ENCODE data around the gene POLR2C. TPM values are rescaled to one million over a fixed set of nuclear protein-coding genes. Genes with fewer than 3 reads are reported as not detected.
A peak's percentile ranks its signal among the peaks of the same experiment; 100 is the strongest.
"Not testable (repeated sequence)": the region's sequence is repeated elsewhere in the genome, so short reads cannot be mapped to it uniquely, and the experiment has no call there.

POLR2C gene
- total RNA-seq, 1 donor from 2014 or later: 52.1 TPM

DNA sequence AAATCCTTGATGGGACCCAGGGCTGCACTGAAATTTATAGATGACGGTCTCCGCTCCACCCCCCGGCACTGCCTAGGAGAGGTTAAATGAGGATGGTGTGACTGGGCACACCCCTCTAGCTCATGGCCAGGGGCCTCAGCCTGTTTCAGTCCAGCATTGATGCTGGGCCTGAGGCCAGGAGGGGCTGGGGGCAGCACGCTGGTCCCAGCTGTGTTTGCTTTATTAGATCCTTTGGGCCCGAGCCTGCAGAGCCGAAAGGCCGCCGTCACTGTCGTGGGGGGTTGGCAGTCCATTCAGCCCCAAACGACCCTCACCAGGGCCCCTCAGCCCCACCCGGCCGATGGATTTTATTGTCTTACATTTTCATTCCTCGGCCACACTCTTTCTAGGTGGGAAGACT is 34.6 kb downstream of the POLR2C start:
- H3K27ac Mint-ChIP-seq (ENCODE audit: unreplicated experiment): no peak overlapping the region
- H3K36me3 Mint-ChIP-seq (ENCODE audit: low read depth, unreplicated experiment): no peaks in the 10 kb centered on the region
- no peak overlapping the region for H3K4me3 Mint-ChIP-seq (ENCODE audit: unreplicated experiment)
- no peak for DNase-seq (ENCODE audit: low spot score)
- H3K27me3 Mint-ChIP-seq (ENCODE audit: unreplicated experiment): peaks cover 4% of the 10 kb centered on the region
- TF ChIP-seq, protein P1, sequence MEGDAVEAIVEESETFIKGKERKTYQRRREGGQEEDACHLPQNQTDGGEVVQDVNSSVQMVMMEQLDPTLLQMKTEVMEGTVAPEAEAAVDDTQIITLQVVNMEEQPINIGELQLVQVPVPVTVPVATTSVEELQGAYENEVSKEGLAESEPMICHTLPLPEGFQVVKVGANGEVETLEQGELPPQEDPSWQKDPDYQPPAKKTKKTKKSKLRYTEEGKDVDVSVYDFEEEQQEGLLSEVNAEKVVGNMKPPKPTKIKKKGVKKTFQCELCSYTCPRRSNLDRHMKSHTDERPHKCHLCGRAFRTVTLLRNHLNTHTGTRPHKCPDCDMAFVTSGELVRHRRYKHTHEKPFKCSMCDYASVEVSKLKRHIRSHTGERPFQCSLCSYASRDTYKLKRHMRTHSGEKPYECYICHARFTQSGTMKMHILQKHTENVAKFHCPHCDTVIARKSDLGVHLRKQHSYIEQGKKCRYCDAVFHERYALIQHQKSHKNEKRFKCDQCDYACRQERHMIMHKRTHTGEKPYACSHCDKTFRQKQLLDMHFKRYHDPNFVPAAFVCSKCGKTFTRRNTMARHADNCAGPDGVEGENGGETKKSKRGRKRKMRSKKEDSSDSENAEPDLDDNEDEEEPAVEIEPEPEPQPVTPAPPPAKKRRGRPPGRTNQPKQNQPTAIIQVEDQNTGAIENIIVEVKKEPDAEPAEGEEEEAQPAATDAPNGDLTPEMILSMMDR (IDR thresholded peaks at IDR 0.05; ENCODE audit: unreplicated experiment): no peak
- peaks cover 18% of the 10 kb centered on the region for H3K4me1 Mint-ChIP-seq (ENCODE audit: unreplicated experiment)
- no peaks in the 10 kb centered on the region for H3K9me3 Mint-ChIP-seq (ENCODE audit: unreplicated experiment)

DNA sequence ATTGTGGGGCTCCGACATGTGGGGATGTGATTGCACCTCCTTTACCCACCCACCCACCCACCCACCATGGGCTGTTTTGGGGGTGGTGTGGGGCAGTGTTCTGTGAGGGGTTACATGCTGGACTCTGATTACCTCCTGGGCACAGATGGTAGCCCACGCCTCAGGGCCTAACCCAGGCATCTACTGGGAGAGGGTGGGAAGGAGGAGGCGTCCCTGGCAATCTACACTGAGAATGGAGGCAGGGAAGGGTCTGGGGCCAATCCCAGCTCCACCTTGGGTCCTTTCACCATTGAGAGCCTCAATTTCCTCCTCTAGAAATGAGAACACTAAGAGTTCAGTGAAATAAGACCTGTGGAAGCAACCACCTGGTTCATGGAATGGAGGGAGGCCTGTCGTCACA is 35.6 kb downstream of the POLR2C start:
- no peak overlapping the region for H3K27ac Mint-ChIP-seq (ENCODE audit: unreplicated experiment)
- H3K9me3 Mint-ChIP-seq (ENCODE audit: unreplicated experiment): no peaks in the 10 kb centered on the region
- H3K27me3 Mint-ChIP-seq (ENCODE audit: unreplicated experiment): peaks cover 4% of the 10 kb centered on the region
- no peak for DNase-seq (ENCODE audit: low spot score)
- no peak overlapping the region for H3K4me3 Mint-ChIP-seq (ENCODE audit: unreplicated experiment)
- peaks cover 25% of the 10 kb centered on the region for H3K4me1 Mint-ChIP-seq (ENCODE audit: unreplicated experiment)
- TF ChIP-seq, protein P1 (IDR thresholded peaks at IDR 0.05; ENCODE audit: unreplicated experiment): no peak
- no peaks in the 10 kb centered on the region for H3K36me3 Mint-ChIP-seq (ENCODE audit: low read depth, unreplicated experiment)

DNA sequence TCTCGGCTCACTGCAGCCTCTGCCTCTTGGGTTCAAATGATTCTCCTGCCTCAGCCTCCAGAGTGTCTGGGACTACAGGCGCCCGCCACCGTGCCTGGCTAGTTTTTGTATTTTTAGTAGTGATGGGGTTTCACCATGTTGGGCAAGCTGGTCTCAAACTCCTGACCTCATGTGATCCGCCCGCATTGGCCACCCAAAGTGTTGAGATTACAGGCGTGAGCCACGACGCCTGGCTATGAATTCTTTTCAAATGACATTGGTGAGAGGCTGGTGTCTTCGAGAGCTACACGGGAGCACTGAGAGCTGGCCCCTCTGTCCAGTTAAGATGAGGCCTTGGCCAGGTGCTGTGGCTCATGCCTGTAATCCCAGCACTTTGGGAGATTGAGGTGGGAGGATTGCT is 37.5 kb downstream of the POLR2C start:
- not testable (repeated sequence) for DNase-seq (ENCODE audit: low spot score); H3K36me3 Mint-ChIP-seq (ENCODE audit: low read depth, unreplicated experiment); H3K4me3 Mint-ChIP-seq (ENCODE audit: unreplicated experiment); H3K27ac Mint-ChIP-seq (ENCODE audit: unreplicated experiment); H3K9me3 Mint-ChIP-seq (ENCODE audit: unreplicated experiment); H3K27me3 Mint-ChIP-seq (ENCODE audit: unreplicated experiment)
- H3K4me1 Mint-ChIP-seq (ENCODE audit: unreplicated experiment): peaks cover 22% of the 10 kb centered on the region

DNA sequence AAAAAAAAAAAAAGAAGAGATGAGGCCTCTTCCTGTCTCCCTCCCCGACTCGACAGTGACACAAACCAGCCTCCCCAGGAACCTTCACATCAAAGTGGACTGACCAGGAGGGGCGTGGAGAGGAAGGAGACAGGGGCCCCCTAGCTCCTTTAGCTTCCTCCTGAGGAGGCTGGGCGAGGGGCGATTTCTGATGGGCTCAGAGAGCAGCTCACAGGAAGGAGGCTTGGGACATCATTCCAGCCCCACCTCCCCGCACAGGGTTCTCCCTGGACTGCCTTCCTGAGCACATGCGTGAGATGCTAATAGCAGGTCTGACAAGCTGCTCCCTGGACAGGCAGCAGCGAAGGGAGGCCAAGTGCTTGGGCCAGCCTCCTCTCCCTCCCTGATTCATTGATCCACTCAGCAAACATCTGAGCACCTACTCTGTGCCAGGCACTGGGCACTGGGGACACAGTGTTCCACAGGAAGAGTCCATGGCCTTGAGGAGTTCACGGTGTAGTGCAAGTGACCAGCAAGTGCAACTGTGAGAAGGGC is 38.2 kb downstream of the POLR2C start:
- peaks cover 3% of the 10 kb centered on the region for H3K27me3 Mint-ChIP-seq (ENCODE audit: unreplicated experiment)
- no peaks in the 10 kb centered on the region for H3K36me3 Mint-ChIP-seq (ENCODE audit: low read depth, unreplicated experiment)
- H3K9me3 Mint-ChIP-seq (ENCODE audit: unreplicated experiment): no peaks in the 10 kb centered on the region
- DNase-seq (ENCODE audit: low spot score): no peak
- TF ChIP-seq, protein P1 (IDR thresholded peaks at IDR 0.05; ENCODE audit: unreplicated experiment): no peak
- peak overlapping the region; percentile 26 for H3K4me3 Mint-ChIP-seq (ENCODE audit: unreplicated experiment)
- peak overlapping the region; percentile 57 for H3K27ac Mint-ChIP-seq (ENCODE audit: unreplicated experiment)
- peaks cover 24% of the 10 kb centered on the region for H3K4me1 Mint-ChIP-seq (ENCODE audit: unreplicated experiment)

DNA sequence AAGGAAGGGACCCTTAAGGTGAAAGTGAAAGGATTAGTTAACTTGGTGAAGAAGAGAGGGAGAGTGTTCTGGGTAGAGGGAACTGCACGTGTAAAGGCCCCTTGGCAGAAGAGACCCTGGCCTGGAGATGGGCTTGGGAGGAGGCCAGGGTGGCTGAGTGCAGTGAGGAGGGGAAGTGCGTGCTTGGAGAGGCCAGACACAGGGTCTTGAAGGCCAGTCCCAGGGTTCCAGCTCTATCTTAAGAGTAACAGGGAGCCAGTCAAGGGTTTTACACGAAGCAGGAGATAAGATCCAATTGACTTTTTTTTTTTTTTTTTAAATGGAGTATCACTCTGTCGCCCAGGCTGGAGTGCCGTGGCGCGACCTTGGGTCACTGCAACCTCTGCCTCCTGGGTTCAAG is 39.0 kb downstream of the POLR2C start:
- TF ChIP-seq, protein P1 (IDR thresholded peaks at IDR 0.05; ENCODE audit: unreplicated experiment): no peak
- Mint-ChIP-seq H3K4me3 (ENCODE audit: unreplicated experiment) (peak overlapping the region; percentile 26), H3K27ac (ENCODE audit: unreplicated experiment) (peak overlapping the region; percentile 2), H3K36me3 (ENCODE audit: low read depth, unreplicated experiment) (no peaks in the 10 kb centered on the region), H3K27me3 (ENCODE audit: unreplicated experiment) (peaks cover 3% of the 10 kb centered on the region), H3K4me1 (ENCODE audit: unreplicated experiment) (peaks cover 27% of the 10 kb centered on the region), H3K9me3 (ENCODE audit: unreplicated experiment) (no peaks in the 10 kb centered on the region)
- DNase-seq (ENCODE audit: low spot score): no peak
